Mammary epithelial cell (primary cell): ENCODE data around the gene CGRRF1.

Experiments
- CTCF ChIP-seq, 2 donors: IDR thresholded peaks in 1 of 2; conservative IDR thresholded peaks in 1 of 2; 2 replicates each; pipeline ENCODE4 v1.5.1; 2011 to 2012; ENCODE audit warnings: inconsistent platforms in 2 of 2, low read length in 2 of 2, mild to moderate bottlenecking in 2 of 2, control low read depth in 1 of 2, low read depth in 1 of 2; ENCODE audit not compliant: insufficient read depth in 1 of 2; ENCODE audit errors: extremely low read depth in 1 of 2
- EZH2 ChIP-seq: IDR thresholded peaks from 2 replicates; pipeline ENCODE4 v1.6.1; 2012; ENCODE audit warnings: low read length, inconsistent platforms, borderline replicate concordance

- no peak for TF ChIP-seq CTCF (conservative IDR thresholded peaks at IDR 0.05 in 1 of 2, IDR thresholded peaks at IDR 0.05 in 1 of 2; ENCODE audit: extremely low read depth in 1 of 2, insufficient read depth in 1 of 2, low read depth in 1 of 2, low read length in 2 of 2)
- no peak for TF ChIP-seq EZH2
Observed at GRCh38 chr14:54502602-54503001, 7.1 kb upstream of the CGRRF1 start.
